Stimulated activated naive CD4-positive, alpha-beta T cell treated with Interleukin-2 at 50 U/mL for 16 hours (primary cell): ENCODE measurements around the gene HSD11B1L.

Source experiments
- DNase-seq: peaks from one replicate; lab custom pipeline; 2025; lab: John Stamatoyannopoulos, UW

HSD11B1L gene

DNA sequence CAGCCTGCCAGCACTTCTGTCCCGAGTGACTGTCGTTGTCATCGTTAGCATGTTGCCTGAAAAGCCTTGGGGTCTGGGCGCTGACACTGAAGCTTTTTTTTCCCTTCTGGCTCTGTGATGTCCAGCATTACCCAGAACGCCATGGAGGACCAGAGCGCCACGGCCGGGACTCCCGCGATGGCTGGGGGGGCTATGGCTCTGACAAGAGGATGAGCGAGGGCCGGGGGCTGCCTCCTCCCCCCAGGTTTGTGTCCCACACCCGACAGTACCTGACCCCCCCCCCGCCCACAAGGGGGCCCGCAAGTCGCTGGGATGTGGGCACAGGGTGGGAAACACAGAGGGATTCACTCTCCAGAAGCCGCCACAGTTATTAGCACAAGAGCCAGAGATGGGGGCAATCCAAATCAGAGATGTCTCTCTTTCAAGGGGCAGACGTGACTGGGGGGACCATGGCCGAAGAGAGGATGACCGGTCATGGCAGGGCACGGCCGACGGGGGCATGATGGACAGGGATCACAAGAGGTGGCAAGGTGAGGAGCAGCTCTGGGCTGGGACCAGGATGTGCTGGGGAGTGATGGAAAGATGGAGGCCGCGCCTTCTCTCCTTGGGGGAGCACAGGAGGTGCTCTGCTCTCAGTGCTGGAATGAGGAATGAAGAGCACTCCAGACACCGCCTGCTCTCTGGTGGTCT, 13.8 kb upstream of the HSD11B1L start:
- DNase-seq = no peak

- DNase-seq = no peak
Measured at GRCh38 chr19:5667751-5668271, 13.0 kb upstream of the HSD11B1L start.

DNA sequence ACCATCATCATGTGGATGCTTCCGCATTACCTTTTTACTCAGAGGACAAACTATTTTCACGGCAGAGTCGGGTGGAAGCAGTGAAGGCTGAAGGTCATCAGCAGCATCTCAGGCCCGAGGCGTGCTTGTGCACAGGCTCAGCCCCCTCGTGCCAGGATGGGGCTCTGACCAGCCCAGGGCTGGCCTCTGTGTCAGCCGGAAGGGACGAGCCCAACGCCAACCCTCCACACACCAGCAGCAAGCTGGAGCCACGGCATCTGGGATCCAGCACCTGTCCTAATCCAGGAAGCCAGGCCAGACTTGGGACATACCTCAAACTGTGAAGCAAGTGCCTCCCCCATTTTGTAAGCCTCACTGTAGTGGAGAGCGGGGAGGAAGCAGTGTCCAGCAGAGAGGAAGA, 11.6 kb upstream of the HSD11B1L start:
- DNase-seq = no peak

DNA sequence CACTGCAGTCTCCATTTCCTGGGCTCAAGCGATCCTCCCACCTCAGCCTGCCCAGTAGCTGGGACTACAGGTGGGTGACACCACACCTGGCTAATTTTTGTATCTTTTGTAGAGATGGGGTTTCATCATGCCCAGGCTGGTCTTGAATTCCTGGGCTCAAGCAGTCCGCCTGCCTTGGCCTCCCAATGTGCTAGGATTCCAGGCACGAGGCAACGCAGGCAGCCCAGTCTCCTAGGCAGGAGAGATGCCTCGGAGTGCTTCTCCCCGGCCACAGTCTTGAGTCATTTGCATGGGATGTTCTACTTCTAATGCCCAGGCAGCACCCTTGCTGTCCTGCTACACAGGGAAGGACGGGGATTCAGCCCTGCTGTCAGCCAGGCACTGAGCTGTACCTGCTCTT, 9.2 kb upstream of the HSD11B1L start:
- no peak for DNase-seq

DNA sequence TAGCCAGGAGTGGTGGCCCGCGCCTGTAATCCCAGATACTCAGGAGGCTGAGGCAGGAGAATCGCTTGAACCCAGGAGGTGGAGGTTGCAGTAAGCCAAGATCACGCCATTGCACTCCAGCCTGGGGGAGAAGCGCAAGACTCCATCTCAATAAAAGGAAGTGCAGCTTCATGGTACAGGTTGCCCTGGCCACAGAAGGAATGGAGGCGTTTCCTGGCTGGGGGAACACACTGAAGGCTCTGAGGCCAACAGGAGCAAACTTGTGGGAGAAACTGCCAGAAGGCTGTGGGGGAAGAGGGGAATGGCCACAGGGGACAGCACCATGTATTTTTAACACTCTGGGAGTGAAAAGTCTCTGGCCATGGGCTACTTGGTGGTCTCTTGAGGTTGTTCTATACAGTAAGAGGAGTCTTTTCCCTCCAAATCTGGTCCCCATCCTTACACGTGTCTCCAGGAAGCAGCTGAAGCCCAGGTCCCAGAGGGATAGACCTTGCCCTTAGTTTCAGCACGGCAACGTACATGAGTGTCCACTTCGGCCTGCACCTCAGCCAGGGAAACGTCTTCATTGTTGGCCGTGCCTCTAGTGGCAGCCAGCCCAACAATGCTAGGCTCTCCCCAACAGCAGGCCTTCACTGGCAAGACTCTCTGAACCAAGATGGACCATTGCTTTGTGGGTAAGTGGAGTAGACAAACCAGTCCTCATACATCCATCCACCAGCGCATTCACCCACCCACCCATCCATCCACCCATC, 7.9 kb upstream of the HSD11B1L start:
- DNase-seq = no peak

GRCh38 chr19:5673752-5674151, 7.1 kb upstream of the HSD11B1L start:
- no peak for DNase-seq

- no peak for DNase-seq
Measured at GRCh38 chr19:5674714-5675113, 6.1 kb upstream of the HSD11B1L start.

DNA sequence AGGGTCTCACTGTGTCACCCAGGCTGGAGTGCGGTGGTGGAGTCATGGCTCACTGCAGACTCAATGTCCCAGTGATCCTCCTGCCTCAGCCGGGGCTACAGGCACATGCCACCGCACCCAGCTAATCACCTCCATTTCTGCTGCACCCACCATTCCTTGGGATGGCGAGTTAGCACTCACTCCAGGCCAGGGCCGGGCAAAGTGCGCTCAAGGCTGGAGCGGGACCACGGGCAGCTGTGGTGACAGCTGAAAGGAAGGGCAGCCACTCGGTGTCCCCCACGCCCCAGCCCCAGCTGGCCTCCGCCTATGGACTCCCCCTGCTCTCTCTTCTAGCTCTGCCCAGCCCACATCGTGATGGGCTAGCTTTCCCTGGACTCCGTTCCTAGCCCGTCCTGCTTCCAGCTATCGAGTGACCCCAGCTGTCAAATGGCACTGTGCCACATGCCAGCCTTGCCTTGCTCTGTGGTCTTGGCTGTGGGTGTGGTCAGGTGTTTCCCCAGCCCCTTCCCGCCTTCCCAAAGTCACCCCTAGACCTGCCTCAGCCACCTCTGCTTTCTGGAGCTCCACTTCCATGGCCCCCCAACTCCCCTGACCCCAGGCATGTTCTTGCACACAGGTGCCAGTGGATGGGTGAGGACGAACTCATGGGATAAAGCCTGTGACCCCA, 4.6 kb upstream of the HSD11B1L start:
- DNase-seq = no peak

DNA sequence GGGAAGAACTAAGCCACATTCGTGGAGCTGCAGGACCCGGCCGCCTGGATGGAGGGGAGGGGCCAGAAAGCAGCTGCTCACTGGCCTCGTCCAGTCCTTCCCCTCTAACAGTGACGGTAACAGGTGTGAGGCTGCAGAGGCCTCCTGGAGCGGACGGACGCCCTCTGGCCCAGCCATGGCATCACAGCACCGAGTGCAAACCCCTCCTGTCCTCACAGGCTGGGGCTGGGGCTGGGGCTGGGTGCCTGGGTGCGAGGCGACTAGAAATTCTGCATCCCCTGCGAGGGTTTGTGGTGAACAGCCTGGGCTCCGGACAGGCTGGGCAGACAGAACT, 4.1 kb upstream of the HSD11B1L start:
- no peak for DNase-seq

DNA sequence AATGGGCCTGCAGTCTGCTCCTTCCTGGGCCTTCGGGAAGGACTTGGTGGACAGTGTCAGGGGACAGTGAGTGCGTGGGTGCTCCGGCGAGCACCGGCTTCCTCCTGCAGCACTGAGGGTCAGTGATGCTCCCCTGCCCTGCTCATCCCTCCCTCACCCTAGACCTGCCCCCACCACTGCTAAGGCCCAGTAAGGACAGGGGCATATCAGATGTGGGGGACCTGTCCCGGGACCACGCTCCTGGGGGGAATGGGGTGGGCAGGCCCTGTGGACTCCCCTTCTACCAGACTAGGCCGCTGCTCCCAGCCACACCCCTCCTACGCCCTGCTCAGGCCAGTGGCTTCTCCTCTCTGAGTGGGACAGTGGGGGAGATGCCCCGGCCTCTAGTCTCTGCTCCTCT, 3.7 kb upstream of the HSD11B1L start:
- no peak for DNase-seq

DNA sequence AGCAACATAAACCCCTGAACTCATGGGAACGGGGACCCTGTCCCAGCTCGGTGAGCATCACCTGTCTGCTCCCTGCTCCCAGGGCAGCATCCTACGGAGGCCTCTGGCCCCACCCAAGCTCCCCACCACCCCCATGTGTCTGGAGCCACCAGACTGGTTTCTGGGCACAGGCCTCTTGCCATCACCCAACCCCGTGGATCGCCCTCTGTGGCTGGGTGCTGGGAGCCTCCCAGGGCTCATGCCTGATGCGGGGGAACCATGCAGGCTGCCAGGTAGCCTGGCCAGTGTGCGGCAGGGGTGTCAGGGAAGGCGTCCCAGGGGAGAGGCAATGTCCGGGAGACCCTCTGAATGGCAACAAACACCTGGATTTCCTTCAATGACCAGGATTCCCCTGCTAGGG, 3.2 kb upstream of the HSD11B1L start:
- no peak for DNase-seq

DNA sequence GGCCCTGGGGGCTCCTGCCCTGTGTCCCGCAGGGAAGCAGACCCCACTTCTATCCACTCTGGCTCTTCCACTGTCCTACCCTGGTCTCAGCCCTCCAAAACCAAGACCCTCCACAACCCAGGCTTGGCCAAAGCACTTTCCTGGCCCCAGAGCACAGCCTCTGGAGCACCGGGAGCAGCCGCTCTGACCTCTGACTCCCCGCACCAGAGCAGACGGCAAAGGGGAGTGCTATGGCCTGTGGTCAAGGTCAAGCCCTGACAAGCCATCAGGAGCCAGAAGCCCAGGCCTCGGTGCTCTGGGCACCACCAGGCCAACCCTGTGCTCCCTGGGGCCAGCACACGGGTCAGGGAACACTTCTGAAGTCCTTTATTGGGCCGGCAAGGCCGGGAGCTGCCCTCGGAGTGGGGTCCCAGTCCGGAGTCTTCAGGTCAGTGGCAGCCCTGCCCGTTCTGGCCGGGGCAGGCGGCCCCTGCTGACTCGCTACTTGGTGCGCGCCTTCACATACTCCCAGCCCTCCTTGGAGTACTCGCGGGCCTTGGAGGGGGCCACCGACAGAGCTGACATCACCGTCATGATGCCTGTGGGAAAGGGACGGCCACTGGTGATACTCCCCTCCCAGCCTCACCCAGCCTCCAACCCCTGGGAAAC, 2.6 kb upstream of the HSD11B1L start:
- no peak for DNase-seq

- DNase-seq = no peak
Measured at GRCh38 chr19:5679289-5680083, 1.3 kb upstream of the HSD11B1L start.

GRCh38 chr19:5680084-5680436, 767 bp upstream of the HSD11B1L start:
- DNase-seq = no peak

DNA sequence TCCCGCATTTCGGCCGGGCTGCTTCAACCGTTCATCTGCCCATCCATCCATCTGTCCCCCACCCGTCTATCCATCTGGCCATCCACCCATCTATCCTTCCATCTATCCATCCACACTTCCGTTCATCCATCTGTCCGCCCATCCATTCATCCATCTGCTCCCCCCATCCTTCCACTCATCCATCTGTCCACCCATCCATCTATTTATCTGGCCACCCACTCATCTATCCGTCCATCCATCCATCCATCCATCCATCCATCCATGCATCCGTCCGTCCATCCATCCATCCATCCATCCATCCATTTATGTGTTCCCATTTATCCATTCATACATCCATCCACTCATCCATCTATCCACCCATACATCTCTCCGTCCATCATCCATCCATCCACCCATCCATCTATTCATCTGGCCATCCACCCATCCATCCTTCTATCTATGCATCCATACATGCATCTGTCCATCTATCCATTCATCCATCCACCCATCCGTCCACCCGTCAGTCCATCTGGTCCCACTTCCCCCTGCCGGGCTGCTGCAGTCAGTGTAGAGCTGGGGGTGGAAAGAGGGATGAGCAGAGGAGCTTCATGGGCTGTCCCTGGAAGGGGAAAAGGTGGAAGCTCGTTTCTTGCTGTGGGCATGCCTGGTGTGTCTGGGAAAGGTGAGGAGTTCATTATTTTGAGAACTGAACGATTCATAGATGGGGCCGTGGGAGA, 722 bp downstream of the HSD11B1L start:
- no peak for DNase-seq

GRCh38 chr19:5682107-5682482, 1.3 kb downstream of the HSD11B1L start:
- no peak for DNase-seq

DNA sequence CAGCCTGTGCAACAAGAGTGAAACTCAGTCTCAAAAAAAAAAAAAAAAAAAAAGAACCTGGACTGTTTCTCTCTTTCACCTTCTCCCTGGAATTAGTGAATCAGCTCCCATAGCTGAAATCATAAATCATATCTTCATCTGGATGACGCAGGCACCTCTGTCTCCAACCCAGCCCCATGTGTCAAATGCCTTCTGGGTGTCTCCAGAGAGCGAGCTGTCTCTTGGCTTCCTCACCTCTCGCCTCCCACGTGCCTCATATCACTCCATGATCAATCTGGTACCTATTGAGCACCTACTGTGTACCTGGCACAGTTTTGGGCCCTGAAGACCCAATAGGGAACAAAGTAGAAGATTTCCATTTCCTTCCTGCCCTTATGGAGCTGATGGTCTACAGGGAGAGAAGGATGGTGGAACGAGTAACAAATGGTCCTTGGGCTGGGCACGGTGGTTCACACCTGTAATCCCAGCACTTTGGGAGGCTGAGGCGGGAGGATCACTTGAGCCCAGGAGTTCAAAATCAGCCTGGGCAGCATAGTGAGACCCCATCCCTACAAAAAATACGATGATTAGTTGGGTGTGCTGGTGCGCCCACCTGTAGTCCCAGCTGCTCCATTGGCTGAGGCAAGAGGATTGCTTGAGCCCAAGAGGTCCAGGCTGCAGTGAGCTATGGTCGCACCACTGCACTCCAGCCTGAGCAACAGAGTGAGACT, 2.5 kb downstream of the HSD11B1L start:
- DNase-seq = no peak

DNA sequence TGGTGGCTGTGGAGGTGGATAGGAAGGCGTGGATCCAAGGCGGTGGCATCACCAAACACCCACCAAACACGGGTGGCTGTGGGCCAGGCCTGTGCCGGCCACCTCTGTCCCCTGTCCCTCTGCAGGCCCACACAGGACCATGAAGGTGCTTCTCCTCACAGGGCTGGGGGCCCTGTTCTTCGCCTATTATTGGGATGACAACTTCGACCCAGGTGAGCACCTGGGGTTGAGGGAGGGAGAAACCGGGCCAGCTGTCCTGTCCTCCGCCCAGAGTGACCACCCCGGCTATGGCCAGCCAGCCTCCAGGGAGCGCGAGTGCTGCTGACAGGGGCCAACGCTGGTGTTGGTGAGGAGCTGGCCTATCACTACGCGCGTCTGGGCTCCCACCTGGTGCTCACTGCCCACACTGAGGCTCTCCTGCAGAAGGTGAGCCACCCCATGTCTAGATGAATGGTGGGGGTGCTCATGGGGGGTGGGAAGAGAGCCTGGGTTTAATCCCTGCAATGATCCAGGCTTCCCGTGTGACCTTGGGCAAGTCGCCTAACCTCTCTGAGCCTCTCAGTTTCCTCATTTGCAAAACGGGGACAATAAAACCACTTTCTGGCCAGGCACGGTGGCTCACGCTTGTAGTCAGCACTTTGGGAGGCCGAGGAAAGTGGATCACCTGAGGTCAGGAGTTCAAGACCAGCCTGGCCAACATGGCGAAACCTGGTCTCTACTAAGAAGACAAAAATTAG, 4.0 kb downstream of the HSD11B1L start:
- DNase-seq = no peak

- no peak for DNase-seq
Measured at GRCh38 chr19:5686326-5686646, 5.5 kb downstream of the HSD11B1L start.
